ENCODE data around the gene WWOX. TPM values are rescaled to one million over a fixed set of nuclear protein-coding genes. Genes with fewer than 3 reads are reported as not detected.

The WWOX gene
- total and polyA plus RNA-seq, 4 donors, result 5.4 to 61.5 (median 18.4) TPM

DNA sequence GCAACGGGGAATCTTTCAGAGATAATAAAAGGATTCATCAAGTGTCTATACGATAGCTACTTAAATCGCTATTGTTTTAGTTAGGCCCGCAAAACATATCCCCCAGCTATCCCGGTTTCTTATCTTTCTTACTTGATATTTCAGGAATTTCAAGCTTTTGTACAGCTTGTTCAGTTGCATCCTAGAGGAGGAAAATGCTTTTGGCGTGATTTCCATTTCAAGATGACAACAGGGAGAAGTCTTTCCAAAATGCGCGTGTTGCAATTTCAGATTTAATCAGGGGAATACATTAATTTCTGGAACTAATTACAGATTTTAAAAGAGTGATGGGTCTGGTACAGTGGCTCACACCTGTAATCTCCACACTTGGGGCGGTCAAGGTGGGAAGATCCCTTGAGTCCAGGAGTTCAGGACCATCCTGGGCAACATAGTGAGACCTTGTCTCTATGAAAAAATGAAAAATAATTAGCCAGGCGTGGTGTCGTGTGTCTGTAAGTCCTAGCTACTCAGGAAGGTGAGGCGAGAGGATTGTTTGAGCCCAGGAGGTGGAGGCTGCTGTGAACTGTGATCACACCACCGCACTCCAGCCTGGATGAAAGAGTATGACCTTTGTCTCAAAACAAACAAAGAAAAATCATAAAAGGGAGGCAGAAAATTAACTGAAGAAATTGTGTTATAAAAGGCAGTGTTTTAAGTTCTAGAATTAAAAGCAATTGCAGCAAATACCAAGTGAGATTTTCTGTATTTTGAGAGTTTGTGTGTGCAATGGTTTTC lies 954.9 kb downstream of the WWOX start:
- WGBS, 2 donors, result 78 to 87% methylated on average over 13 of the region's 13 CpGs
- TF ChIP-seq, protein P1, sequence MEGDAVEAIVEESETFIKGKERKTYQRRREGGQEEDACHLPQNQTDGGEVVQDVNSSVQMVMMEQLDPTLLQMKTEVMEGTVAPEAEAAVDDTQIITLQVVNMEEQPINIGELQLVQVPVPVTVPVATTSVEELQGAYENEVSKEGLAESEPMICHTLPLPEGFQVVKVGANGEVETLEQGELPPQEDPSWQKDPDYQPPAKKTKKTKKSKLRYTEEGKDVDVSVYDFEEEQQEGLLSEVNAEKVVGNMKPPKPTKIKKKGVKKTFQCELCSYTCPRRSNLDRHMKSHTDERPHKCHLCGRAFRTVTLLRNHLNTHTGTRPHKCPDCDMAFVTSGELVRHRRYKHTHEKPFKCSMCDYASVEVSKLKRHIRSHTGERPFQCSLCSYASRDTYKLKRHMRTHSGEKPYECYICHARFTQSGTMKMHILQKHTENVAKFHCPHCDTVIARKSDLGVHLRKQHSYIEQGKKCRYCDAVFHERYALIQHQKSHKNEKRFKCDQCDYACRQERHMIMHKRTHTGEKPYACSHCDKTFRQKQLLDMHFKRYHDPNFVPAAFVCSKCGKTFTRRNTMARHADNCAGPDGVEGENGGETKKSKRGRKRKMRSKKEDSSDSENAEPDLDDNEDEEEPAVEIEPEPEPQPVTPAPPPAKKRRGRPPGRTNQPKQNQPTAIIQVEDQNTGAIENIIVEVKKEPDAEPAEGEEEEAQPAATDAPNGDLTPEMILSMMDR (IDR thresholded peaks at IDR 0.05; ENCODE audit: control extremely low read depth, extremely low read depth), result no peak
- no peak overlapping the region for H3K9ac ChIP-seq (ENCODE audit: insufficient read depth in 1 of 2, low read length in 2 of 2)
- ATAC-seq (ENCODE audit: insufficient read depth, low FRiP score) (no peak), DNase-seq (peak in 2 of 3 donors; percentile 49 to 62)
- H3K27me3 ChIP-seq (ENCODE audit: control insufficient read depth in 3 of 3, insufficient read depth in 3 of 3, low read length in 2 of 3), result no peaks in the 10 kb centered on the region
- H3K27ac ChIP-seq (ENCODE audit: low read depth in 1 of 2, low read length in 1 of 2), result no peak overlapping the region
- no peaks in the 10 kb centered on the region for H3K4me1 ChIP-seq (ENCODE audit: control insufficient read depth in 5 of 5, insufficient read depth in 5 of 5, low read length in 5 of 5)
- no peaks in the 10 kb centered on the region for H3K36me3 ChIP-seq (ENCODE audit: control insufficient read depth in 4 of 4, insufficient read depth in 4 of 4, low read length in 4 of 4)
- no peak overlapping the region for H3K4me3 ChIP-seq
- H3K9me3 ChIP-seq (ENCODE audit: control insufficient read depth in 4 of 4, insufficient read depth in 3 of 4, low read length in 3 of 4), result no peaks in the 10 kb centered on the region

DNA sequence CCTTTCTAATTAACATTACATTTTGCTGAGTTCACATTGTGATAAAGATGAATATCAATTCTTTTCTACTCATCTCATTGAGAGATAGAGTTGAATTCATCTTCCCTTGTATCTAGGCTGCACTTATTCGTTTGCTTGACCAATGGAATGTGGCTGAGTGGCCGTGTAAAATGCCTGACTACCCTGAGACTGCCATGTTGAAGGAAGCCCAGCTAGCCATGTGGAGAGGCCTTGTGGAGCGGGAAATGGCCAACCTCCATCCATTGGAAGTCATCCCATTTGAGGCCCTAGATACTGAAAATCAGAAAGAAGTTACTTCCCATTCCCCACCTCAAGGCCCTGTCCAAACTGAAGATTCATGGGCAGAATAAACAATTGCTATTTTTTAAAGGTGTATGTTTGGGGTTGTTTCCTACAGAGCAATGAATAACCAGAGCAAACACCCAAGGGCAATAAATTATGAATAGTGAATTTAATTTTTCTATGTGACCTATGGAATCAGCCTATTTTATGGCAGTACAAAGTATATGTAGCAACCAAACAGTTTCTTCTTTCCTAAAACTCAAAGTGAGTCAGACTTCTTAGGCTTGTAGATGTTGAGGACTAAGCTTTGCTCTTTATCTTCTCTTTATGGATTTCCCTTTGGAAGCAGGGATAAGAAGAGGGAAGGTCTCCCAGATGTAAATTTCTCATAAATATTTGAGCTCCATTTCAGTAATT lies 956.0 kb downstream of the WWOX start:
- H3K4me3 ChIP-seq, result no peak overlapping the region
- no peak overlapping the region for H3K27ac ChIP-seq (ENCODE audit: low read depth in 1 of 2, low read length in 1 of 2)
- H3K4me1 ChIP-seq (ENCODE audit: control insufficient read depth in 5 of 5, insufficient read depth in 5 of 5, low read length in 5 of 5), result no peaks in the 10 kb centered on the region
- no peaks in the 10 kb centered on the region for H3K36me3 ChIP-seq (ENCODE audit: control insufficient read depth in 4 of 4, insufficient read depth in 4 of 4, low read length in 4 of 4)
- no peaks in the 10 kb centered on the region for H3K9me3 ChIP-seq (ENCODE audit: control insufficient read depth in 4 of 4, insufficient read depth in 3 of 4, low read length in 3 of 4)
- H3K27me3 ChIP-seq (ENCODE audit: control insufficient read depth in 3 of 3, insufficient read depth in 3 of 3, low read length in 2 of 3), result no peaks in the 10 kb centered on the region
- TF ChIP-seq, protein P1 (IDR thresholded peaks at IDR 0.05; ENCODE audit: control extremely low read depth, extremely low read depth), result no peak
- no peak for ATAC-seq (ENCODE audit: insufficient read depth, low FRiP score)
- no peak for DNase-seq
- no peak overlapping the region for H3K9ac ChIP-seq (ENCODE audit: insufficient read depth in 1 of 2, low read length in 2 of 2)
- WGBS, 2 donors, result 96 to 98% methylated on average over 3 of the region's 3 CpGs

DNA sequence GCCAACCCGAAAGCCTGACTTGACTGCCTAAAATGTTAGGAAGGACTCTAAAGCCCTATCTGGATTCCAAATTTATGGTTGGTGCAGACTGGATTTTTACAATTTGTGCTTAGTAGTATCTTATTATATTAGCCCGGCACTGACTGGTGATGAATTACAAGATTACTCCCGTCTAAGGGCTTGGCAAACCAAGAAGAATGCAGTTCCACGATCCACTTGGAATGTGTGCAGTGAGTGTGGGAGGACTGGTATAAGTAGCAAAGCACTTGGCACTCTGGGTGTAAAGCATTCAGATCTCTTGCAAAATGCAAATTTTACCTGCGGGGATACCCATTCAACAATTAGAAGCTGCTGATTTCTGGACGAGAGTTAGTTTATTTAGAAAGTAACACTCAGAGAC lies 961.7 kb downstream of the WWOX start:
- Histone ChIP-seq H3K27ac (ENCODE audit: low read depth in 1 of 2, low read length in 1 of 2) (no peak overlapping the region), H3K4me1 (ENCODE audit: control insufficient read depth in 5 of 5, insufficient read depth in 5 of 5, low read length in 5 of 5) (peaks cover 0 to 17% (median 3%) of the 10 kb centered on the region in 5 donors), H3K4me3 (no peak overlapping the region), H3K36me3 (ENCODE audit: control insufficient read depth in 4 of 4, insufficient read depth in 4 of 4, low read length in 4 of 4) (no peaks in the 10 kb centered on the region), H3K27me3 (ENCODE audit: control insufficient read depth in 3 of 3, insufficient read depth in 3 of 3, low read length in 2 of 3) (no peaks in the 10 kb centered on the region), H3K9me3 (ENCODE audit: control insufficient read depth in 4 of 4, insufficient read depth in 3 of 4, low read length in 3 of 4) (no peaks in the 10 kb centered on the region), H3K9ac (ENCODE audit: insufficient read depth in 1 of 2, low read length in 2 of 2) (no peak overlapping the region)
- TF ChIP-seq, protein P1 (IDR thresholded peaks at IDR 0.05; ENCODE audit: control extremely low read depth, extremely low read depth), result no peak
- 57 to 79% methylated on average over 6 of the region's 6 CpGs for WGBS, 2 donors
- DNase-seq (peak in 2 of 3 donors; percentile 37 to 53), ATAC-seq (ENCODE audit: insufficient read depth, low FRiP score) (no peak)
